Panc1 (cell line): ENCODE measurements around the gene OGDH. TPM values are rescaled to one million over a fixed set of nuclear protein-coding genes. Genes with fewer than 3 reads are reported as not detected.

Experiments used
- ATAC-seq: fragments of 200-7000 bp; cut with Tn5 transposase; 2 replicates; pipeline ENCODE4 v1.9.1; 2020; ENCODE audit warnings: mild to moderate bottlenecking, moderate library complexity
- BruUV-seq: library from RNA; stranded (reverse); fragments of 400-500 nt; replicated peaks from 2 replicates; lab custom pipeline; 2021; lab: Mats Ljungman, UMichigan
- CTCF ChIA-PET: fragments of 300-600 bp; sonication (Branson Sonifier 250); formaldehyde crosslinking; loops from one replicate; lab custom pipeline; 2022; ENCODE audit warnings: antibody characterized with exemption; lab: Charles Lee
- POLR2A ChIA-PET: fragments of 300-600 bp; sonication (Branson Sonifier 250); formaldehyde crosslinking; loops from one replicate; lab custom pipeline; 2022; ENCODE audit warnings: antibody characterized with exemption; lab: Charles Lee
- DNase-seq: peaks from one replicate; pipeline ENCODE4 v3.0.0-alpha.2; 2010; ENCODE audit warnings: low read depth, low spot score
- H3K27ac ChIP-seq: 2 replicates; pipeline ENCODE4 v1.5.1; 2011; ENCODE audit warnings: mild to moderate bottlenecking, low read length, inconsistent platforms
- H3K27me3 ChIP-seq: fragments of 200-500 bp; sonication (Bioruptor generic); 2 replicates; pipeline ENCODE4 v1.6.0; 2014; ENCODE audit warnings: low read length, inconsistent platforms; ENCODE audit not compliant: control insufficient read depth, insufficient read depth
- H3K36me3 ChIP-seq: fragments of 200-500 bp; sonication (Bioruptor generic); 2 replicates; pipeline ENCODE4 v1.5.1; 2014; ENCODE audit warnings: inconsistent platforms, mild to moderate bottlenecking, low read length, moderate library complexity; ENCODE audit not compliant: control insufficient read depth, insufficient read depth
- H3K4me1 ChIP-seq: 2 replicates; pipeline ENCODE4 v1.5.1; 2011; ENCODE audit warnings: inconsistent platforms, mild to moderate bottlenecking, low read length, moderate library complexity; ENCODE audit not compliant: control insufficient read depth, insufficient read depth
- H3K4me3 ChIP-seq, 2 experiments: 2 replicates each; pipeline ENCODE4 v1.5.1; 2011 to 2012; ENCODE audit warnings: low read depth in 2 of 2, low read length in 2 of 2, mild to moderate bottlenecking in 2 of 2, inconsistent platforms in 1 of 2, moderate library complexity in 1 of 2
- H3K9me3 ChIP-seq: fragments of 200-500 bp; sonication (Bioruptor generic); 2 replicates; pipeline ENCODE4 v1.5.1; 2014; ENCODE audit warnings: low read depth, mild to moderate bottlenecking, inconsistent platforms, low read length, moderate library complexity; ENCODE audit not compliant: control insufficient read depth, insufficient read depth
- POLR2AphosphoS5 ChIP-seq: IDR thresholded peaks from 2 replicates; pipeline ENCODE4 v1.6.1; 2012; ENCODE audit warnings: mild to moderate bottlenecking, low read depth, low read length, moderate library complexity
- REST ChIP-seq, 2 experiments: IDR thresholded peaks; 2 replicates each; pipeline ENCODE4 v1.6.1; 2011 to 2012; ENCODE audit warnings: low read depth in 2 of 2, control low read depth in 1 of 2, low read length in 1 of 2, mild to moderate bottlenecking in 1 of 2, moderate library complexity in 1 of 2; ENCODE audit not compliant: insufficient read depth in 1 of 2
- SIN3A ChIP-seq: IDR thresholded peaks from 2 replicates; pipeline ENCODE4 v1.6.1; 2012; ENCODE audit warnings: low read depth, mild to moderate bottlenecking, low read length, moderate library complexity, borderline replicate concordance; ENCODE audit not compliant: insufficient read depth
- TCF7L2 ChIP-seq: IDR thresholded peaks from 2 replicates; pipeline ENCODE4 v1.6.1; 2011; ENCODE audit warnings: mild to moderate bottlenecking, low read depth, low read length, inconsistent platforms
- in situ Hi-C: cut with HindIII; loops from 2 replicates; pipeline ENCODE4 v1.10.0; 2016; ENCODE audit warnings: low sequenced_read_pairs, low pct_unique_long_range_greater_than_20kb
- intact Hi-C: fragments of 100-400 bp; cut with micrococcal nuclease; formaldehyde crosslinking; loops from one replicate; pipeline ENCODE4 v1.10.0; 2022; ENCODE audit not compliant: unreplicated experiment
- total RNA-seq: library from RNA; stranded (reverse); gene quantifications from one replicate; pipeline ENCODE4 v1.2.1, GENCODE V29; 2021; ENCODE audit not compliant: unreplicated experiment
- TF ChIP-seq, protein P1 (sequence below): fragments of 450-650 bp; IDR thresholded peaks from 2 replicates; pipeline ENCODE4 v1.5.1; 2017; ENCODE audit warnings: mild to moderate bottlenecking

The OGDH gene
- total RNA-seq, 1 experiment from 2014 or later = 166 TPM

DNA sequence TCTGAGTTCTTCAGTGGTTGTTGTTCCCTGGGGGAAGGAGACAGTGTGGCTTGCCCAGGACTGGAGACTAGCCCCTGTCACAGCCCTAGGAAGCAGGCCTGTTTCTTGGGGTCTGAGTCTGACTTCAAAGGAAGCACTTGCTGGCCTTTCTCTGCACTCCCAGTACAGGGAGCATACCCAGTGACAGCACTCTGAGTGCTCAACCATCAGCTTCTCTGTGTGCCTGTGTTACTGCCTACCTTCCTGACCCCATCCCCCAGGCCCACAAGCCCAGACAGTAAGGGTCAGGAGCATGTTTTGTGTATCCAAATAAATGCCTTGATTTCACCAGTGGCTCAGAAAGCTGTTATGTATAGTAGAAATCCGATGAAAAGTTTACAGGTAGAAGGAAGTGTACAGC, 48.9 kb downstream of the OGDH start:
- POLR2A ChIA-PET = no interaction called here
- intact Hi-C loops = no loop called here
- no peak for TF ChIP-seq REST (IDR thresholded peaks at IDR 0.05; ENCODE audit: insufficient read depth in 1 of 2, low read depth in 2 of 2, low read length in 1 of 2)
- in situ Hi-C loops = no loop called here
- no peaks in the 10 kb centered on the region for H3K27me3 ChIP-seq
- H3K27ac ChIP-seq = no peak overlapping the region
- H3K36me3 ChIP-seq = no peaks in the 10 kb centered on the region; the same call in 1 of the 2 replicates
- BruUV-seq = no TSS peak
- DNase-seq (no peak), ATAC-seq (peak; percentile 54; the same call in 1 of the 2 replicates)
- H3K4me1 ChIP-seq = no peaks in the 10 kb centered on the region
- H3K9me3 ChIP-seq = peaks cover 23% of the 10 kb centered on the region; the same call in 1 of the 2 replicates
- H3K4me3 ChIP-seq = no peak overlapping the region
- CTCF ChIA-PET = no interaction called here

DNA sequence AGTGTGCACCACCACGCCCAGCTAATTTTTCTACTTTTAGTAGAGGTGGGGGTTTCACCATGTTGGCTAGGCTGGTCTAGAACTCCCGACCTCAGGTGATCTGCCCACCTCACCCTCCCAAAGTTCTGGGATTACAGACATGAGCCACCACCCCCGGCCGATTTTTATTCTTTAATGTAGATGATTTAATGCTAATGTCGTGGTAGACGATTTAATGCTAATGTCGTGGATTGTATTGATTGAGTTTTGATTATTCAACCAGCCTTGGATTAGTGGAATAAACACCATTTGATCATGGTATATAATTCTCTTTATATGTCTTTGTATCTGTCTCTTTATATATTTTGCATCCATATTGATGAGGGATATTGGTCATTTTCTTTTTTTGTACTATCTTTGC, 52.6 kb downstream of the OGDH start:
- BruUV-seq = no TSS peak
- no peak for DNase-seq
- CTCF ChIA-PET = no interaction called here
- no peaks in the 10 kb centered on the region for H3K4me1 ChIP-seq
- peaks cover 33% of the 10 kb centered on the region for H3K9me3 ChIP-seq
- POLR2A ChIA-PET = no interaction called here
- no peak overlapping the region for H3K4me3 ChIP-seq
- TF ChIP-seq TCF7L2 (no peak), REST (IDR thresholded peaks at IDR 0.05; ENCODE audit: insufficient read depth in 1 of 2, low read depth in 2 of 2, low read length in 1 of 2) (no peak), POLR2AphosphoS5 (no peak), SIN3A (no peak)
- TF ChIP-seq, protein P1, sequence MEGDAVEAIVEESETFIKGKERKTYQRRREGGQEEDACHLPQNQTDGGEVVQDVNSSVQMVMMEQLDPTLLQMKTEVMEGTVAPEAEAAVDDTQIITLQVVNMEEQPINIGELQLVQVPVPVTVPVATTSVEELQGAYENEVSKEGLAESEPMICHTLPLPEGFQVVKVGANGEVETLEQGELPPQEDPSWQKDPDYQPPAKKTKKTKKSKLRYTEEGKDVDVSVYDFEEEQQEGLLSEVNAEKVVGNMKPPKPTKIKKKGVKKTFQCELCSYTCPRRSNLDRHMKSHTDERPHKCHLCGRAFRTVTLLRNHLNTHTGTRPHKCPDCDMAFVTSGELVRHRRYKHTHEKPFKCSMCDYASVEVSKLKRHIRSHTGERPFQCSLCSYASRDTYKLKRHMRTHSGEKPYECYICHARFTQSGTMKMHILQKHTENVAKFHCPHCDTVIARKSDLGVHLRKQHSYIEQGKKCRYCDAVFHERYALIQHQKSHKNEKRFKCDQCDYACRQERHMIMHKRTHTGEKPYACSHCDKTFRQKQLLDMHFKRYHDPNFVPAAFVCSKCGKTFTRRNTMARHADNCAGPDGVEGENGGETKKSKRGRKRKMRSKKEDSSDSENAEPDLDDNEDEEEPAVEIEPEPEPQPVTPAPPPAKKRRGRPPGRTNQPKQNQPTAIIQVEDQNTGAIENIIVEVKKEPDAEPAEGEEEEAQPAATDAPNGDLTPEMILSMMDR = no peak
- H3K36me3 ChIP-seq = no peaks in the 10 kb centered on the region; the same call in 1 of the 2 replicates
- H3K27ac ChIP-seq = no peak overlapping the region
- intact Hi-C loops (no loop called here), in situ Hi-C loops (no loop called here)
- ATAC-seq = no peak
- no peaks in the 10 kb centered on the region for H3K27me3 ChIP-seq
